Measurements from ENCODE around the gene KANK2. TPM values are rescaled to one million over a fixed set of nuclear protein-coding genes. Genes with fewer than 3 reads are reported as not detected.

KANK2 gene
- polyA plus RNA-seq, 1 of the 3 experiments (the other 2 are of a cell fraction): 92.4 TPM

- no peaks in the 10 kb centered on the region for H3K9me3 ChIP-seq
- no peak for TF ChIP-seq IRF3 (IDR thresholded peaks at IDR 0.05; ENCODE audit: low read depth, low read length)
- TF ChIP-seq CHD2 (IDR thresholded peaks at IDR 0.05; ENCODE audit: low read length, partially characterized antibody): no peak
- TF ChIP-seq EZH2phosphoT487 (IDR thresholded peaks at IDR 0.05; ENCODE audit: borderline replicate concordance, low read depth): no peak
- no peak for TF ChIP-seq ZBTB33 (IDR thresholded peaks at IDR 0.05; ENCODE audit: borderline replicate concordance, low read depth)
- TF ChIP-seq RFX5 (IDR thresholded peaks at IDR 0.05; ENCODE audit: low read length): no peak
- H3K4me2 ChIP-seq: no peak overlapping the region
- no peaks in the 10 kb centered on the region for H3K79me2 ChIP-seq (ENCODE audit: insufficient read depth)
- H2AFZ ChIP-seq (ENCODE audit: low read depth): no peak overlapping the region
- ChIA-PET CTCF (interaction anchor here (0.9 to 1.9 kb wide), 2 partner anchors 9 to 81 kb away, joined by 4 to 6 read pairs; no protein-coding TSS in a partner anchor), POLR2A (no interaction called here)
- H3K4me1 ChIP-seq (ENCODE audit: control insufficient read depth in 1 of 2, insufficient read depth in 2 of 2, low read depth in 1 of 2, low read length in 1 of 2): no peaks in the 10 kb centered on the region
- no peak overlapping the region for H3K27ac ChIP-seq (ENCODE audit: low read depth in 2 of 2, low read length in 1 of 2)
- H3K9ac ChIP-seq: no peak overlapping the region
- no peak overlapping the region for H3K4me3 ChIP-seq (ENCODE audit: low read depth in 2 of 2, low read length in 1 of 2)
- H4K20me1 ChIP-seq (ENCODE audit: insufficient read depth): no peaks in the 10 kb centered on the region
- H3F3A ChIP-seq (replicated peaks; ENCODE audit: insufficient read depth): no peaks in the 10 kb centered on the region
- H3K36me3 ChIP-seq (replicated peaks in 1 of 2; ENCODE audit: control insufficient read depth in 1 of 2, insufficient read depth in 2 of 2, low read length in 1 of 2): peaks cover 28 to 29% of the 10 kb centered on the region in 2 experiments
- DNase-seq: no peak
- no peaks in the 10 kb centered on the region for H3K27me3 ChIP-seq (ENCODE audit: insufficient read depth)
- WGBS (ENCODE audit: low lambda C conversion rate): 98% methylated on average over 6 of the region's 9 CpGs
- H3K9me2 ChIP-seq: no peaks in the 10 kb centered on the region
Observed at GRCh38 chr19:11116507-11116906, 80.8 kb downstream of the KANK2 start.

- no peak overlapping the region for H2AFZ ChIP-seq (ENCODE audit: low read depth)
- ChIA-PET CTCF (interaction anchor here (0.8 to 0.9 kb wide), 2 partner anchors 14 to 80 kb away, joined by 3 to 4 read pairs; no protein-coding TSS in a partner anchor), POLR2A (no interaction called here)
- no peaks in the 10 kb centered on the region for H3K79me2 ChIP-seq (ENCODE audit: insufficient read depth)
- H3K27ac ChIP-seq (ENCODE audit: low read depth in 2 of 2, low read length in 1 of 2): no peak overlapping the region
- H3K36me3 ChIP-seq (replicated peaks in 1 of 2; ENCODE audit: control insufficient read depth in 1 of 2, insufficient read depth in 2 of 2, low read length in 1 of 2): peaks cover 26 to 33% of the 10 kb centered on the region in 2 experiments
- H3K27me3 ChIP-seq (ENCODE audit: insufficient read depth): no peaks in the 10 kb centered on the region
- no peak overlapping the region for H3K4me3 ChIP-seq (ENCODE audit: low read depth in 2 of 2, low read length in 1 of 2)
- no peaks in the 10 kb centered on the region for H3K9me2 ChIP-seq
- H3K4me2 ChIP-seq: no peak overlapping the region
- WGBS (ENCODE audit: low lambda C conversion rate): 69% methylated on average over 9 of the region's 11 CpGs
- no peaks in the 10 kb centered on the region for H4K20me1 ChIP-seq (ENCODE audit: insufficient read depth)
- DNase-seq: peak; percentile 5
- no peak overlapping the region for H3K9ac ChIP-seq
- H3F3A ChIP-seq (replicated peaks; ENCODE audit: insufficient read depth): no peaks in the 10 kb centered on the region
- no peaks in the 10 kb centered on the region for H3K9me3 ChIP-seq
- H3K4me1 ChIP-seq (ENCODE audit: control insufficient read depth in 1 of 2, insufficient read depth in 2 of 2, low read depth in 1 of 2, low read length in 1 of 2): no peaks in the 10 kb centered on the region
- TF ChIP-seq ZBTB33 (IDR thresholded peaks at IDR 0.05; ENCODE audit: borderline replicate concordance, low read depth): no peak
- TF ChIP-seq POLR2AphosphoS5 (IDR thresholded peaks at IDR 0.05; ENCODE audit: low read depth, low read length): no peak
- no peak for TF ChIP-seq USF1 (IDR thresholded peaks at IDR 0.05; ENCODE audit: borderline replicate concordance, low read depth)
- TF ChIP-seq RCOR1 (IDR thresholded peaks at IDR 0.05; ENCODE audit: low read length): no peak
- TF ChIP-seq PBX3 (IDR thresholded peaks at IDR 0.05): no peak
- TF ChIP-seq YY1 (IDR thresholded peaks at IDR 0.05; ENCODE audit: low read depth): no peak
- TF ChIP-seq EZH2phosphoT487 (IDR thresholded peaks at IDR 0.05; ENCODE audit: borderline replicate concordance, low read depth): no peak
- TF ChIP-seq CTCF (IDR thresholded peaks at IDR 0.05): no peak
- no peak for TF ChIP-seq USF2 (IDR thresholded peaks at IDR 0.05; ENCODE audit: borderline replicate concordance, low read depth, low read length)
- TF ChIP-seq CHD2 (IDR thresholded peaks at IDR 0.05; ENCODE audit: low read length, partially characterized antibody): no peak
- TF ChIP-seq FOSL2 (IDR thresholded peaks at IDR 0.05; ENCODE audit: borderline replicate concordance, low read depth): no peak
- no peak for TF ChIP-seq TCF12 (IDR thresholded peaks at IDR 0.05)
- TF ChIP-seq GABPA (IDR thresholded peaks at IDR 0.05; ENCODE audit: low read depth): no peak
- no peak for TF ChIP-seq FOXM1 (IDR thresholded peaks at IDR 0.05; ENCODE audit: low read depth)
Observed at GRCh38 chr19:11115895-11116446, 81.4 kb downstream of the KANK2 start.

Data from SK-N-SH (cell line).